ENCODE results near the gene GPR107.

Gene GPR107

GRCh38 chr9:130112538-130113151 lies 58.9 kb downstream of the GPR107 start:
- no peak for DNase-seq

GRCh38 chr9:130114741-130115140 lies 61.0 kb downstream of the GPR107 start:
- DNase-seq = no peak

- no peak for DNase-seq
Observed at GRCh38 chr9:130116346-130116745, 62.6 kb downstream of the GPR107 start.

- DNase-seq = no peak
Observed at GRCh38 chr9:130117376-130117775, 63.7 kb downstream of the GPR107 start.

GRCh38 chr9:130117816-130118632 lies 64.3 kb downstream of the GPR107 start:
- DNase-seq = no peak

- DNase-seq = no peak
Observed at GRCh38 chr9:130118841-130119518, 65.3 kb downstream of the GPR107 start.

DNA sequence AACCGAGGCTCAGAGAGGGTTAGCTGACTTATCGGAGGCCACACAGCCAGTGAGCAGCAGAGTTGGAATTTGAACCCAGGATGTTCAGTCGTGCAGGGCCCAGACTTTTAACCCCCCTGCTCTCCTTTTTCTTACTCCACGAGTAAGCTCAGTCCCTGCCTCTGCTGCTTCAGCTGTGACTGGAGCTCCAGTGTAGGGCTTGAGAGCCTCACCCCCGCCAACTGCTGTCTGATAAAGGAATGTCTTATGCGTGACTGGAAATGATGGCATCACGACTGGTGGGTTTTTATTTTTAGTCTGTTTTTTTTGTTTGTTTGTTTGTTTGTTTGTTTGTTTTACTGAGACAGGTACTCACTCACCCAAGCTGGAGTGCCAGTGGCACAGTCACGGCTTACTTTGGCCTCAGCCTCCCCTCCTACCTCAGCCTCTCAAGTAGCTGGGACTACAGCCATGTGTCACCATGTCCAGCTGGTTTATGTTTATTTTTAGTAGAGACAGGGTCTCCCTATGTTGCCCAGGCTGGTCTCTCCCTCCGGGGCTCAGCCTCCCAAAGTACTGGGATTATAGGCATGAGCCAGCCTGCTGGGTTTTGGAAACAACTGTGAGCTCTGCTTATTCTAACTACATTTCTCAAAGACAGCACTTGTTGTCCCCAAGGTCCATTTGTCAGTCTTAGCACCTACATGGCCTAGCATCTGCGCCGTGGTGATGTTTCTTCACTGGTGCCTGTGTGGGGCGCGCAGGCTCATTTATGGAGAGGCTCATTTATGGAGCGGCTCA lies 66.0 kb downstream of the GPR107 start:
- no peak for DNase-seq

DNA sequence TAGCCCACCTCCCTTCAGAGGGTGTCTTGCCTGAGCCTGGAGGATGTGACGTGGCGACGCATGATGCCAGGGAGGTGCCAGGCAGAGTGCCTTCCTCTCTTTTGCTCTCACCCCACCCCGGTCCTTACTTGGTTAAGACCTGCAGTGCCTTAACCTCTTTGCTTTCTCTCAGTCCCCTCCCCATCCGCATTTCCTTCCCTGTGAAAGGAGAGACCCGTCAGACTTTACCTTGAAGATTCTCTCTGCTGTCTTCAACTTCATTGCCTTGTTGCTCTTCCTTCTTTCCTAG lies 66.5 kb downstream of the GPR107 start:
- DNase-seq = no peak

GRCh38 chr9:130120832-130121231 lies 67.1 kb downstream of the GPR107 start:
- no peak for DNase-seq

DNA sequence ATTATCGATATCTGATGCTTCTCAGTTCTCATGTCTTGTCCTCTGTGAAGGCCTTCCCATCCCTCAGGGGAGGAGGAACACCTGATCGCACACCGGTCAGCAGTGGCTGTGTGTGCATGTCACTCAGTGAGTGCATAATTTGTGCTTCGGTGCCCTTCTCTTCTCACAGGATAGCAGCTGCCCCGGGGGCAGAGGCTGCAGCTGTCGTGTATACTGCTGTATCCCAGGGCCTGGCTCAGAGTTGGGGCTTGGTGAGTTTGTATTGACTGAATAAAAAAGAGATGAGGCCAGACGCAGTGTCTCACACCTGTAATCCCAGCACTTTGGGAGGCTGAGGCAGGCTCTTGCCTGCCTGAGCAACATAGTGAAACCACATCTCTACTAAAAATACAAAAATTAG lies 68.8 kb downstream of the GPR107 start:
- no peak for DNase-seq

DNA sequence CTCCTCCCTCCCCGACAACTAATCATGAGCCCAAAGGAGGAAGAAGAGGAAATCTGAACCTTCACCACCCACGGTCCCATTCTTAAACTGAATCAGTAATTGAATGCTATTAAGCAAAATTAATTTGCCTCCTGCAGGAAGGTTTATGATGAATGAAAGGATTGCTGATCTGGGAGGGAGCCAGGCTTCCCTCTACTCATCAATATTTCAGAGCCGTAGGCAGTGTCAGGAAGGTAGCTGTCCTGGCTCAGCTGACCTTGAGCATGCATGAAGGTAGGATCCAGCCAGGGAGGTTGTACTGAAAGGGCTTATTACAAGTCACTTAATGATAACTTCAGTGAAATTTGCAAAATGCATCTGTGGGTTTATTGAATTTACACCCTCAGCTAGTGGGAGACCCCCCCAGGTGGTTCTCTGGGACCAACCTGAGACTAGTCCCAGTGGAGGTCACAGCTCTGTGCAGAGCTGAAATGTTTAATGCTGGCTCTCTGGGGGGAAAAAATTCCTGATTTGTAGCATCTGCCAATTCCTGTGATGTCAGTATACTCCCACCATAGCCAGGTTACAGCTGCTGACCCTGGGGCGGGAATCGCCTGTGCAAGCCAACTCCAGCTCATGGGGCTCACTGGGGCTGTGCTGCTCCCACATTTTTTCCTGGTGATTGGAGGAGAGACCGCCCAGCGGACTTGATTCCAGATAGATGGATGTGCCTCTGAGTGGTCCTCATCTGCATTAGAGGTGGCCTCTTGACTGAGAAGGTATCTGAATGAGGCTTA lies 70.6 kb downstream of the GPR107 start:
- DNase-seq = no peak

- no peak for DNase-seq
Observed at GRCh38 chr9:130126721-130127433, 73.2 kb downstream of the GPR107 start.

DNA sequence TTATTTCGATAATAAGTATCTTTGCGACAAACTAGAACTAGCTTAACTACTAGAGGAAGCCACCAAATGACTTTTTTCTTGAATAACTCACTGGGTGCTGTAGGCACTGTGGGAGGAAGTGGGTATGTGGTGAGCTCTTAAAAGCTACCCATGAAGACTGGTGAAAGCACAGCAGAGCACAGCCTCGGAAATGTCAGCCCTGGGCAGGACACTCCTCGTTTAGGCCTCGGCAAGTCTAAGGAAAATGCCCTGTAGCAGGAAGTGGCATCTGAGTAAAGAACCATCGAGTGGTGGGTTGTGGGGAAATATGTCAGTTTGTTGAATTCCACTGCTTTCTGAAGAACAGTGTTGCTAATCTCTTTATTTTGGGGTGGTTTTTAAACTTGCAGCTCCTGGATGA lies 74.5 kb downstream of the GPR107 start:
- peak; percentile 42 to 78 for DNase-seq

- peak; percentile 52 to 87 for DNase-seq
Observed at GRCh38 chr9:130128733-130129431, 75.2 kb downstream of the GPR107 start.

- DNase-seq = no peak
Observed at GRCh38 chr9:130129432-130130061, 75.8 kb downstream of the GPR107 start.

DNA sequence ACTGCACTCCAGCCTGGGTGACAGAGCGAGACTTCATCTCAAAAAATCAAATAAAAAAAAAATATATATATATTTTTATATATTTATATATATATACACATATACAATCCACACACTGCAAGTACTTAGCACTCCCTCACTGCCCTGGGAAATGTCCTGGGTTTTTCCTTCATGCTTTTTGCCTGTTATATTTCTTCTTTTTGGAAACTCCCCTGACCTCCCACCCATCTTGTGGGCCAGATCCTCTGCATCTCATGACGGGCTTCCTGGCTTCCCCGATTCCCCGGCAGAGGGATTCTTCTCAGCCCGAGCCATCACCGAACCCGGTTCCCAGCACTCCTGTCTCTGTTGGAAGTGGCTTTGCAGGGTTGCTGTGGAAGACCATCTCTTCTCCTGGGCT lies 79.0 kb downstream of the GPR107 start:
- no peak for DNase-seq

DNA sequence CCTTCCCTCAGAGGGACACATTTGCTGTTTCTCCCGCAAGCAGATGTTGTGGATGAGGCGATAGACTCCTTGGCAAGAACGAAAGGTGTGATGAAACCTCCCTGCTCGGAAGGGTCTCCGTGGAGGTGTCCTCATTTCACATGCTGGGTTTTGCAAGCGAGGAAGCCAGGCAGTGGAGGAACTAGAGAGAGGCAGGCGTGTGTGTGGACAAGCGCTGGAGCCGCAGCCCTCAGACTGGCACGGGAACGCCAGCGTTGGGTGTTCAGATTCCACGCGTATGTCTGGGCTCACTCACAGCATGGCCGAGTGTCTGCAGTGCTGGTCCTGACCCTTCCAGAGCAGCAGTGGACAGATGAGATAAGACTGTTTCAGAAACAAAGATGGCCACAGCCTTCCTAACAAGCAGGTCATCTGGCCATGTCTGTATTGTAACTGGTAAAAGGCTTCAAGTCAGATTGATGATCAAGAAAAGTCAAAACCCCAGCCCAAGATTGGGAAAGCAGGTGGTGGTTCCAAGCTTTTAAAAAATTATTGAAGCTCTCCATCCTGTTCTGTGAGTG lies 83.5 kb downstream of the GPR107 start:
- no peak for DNase-seq

GRCh38 chr9:130137641-130138081 lies 84.0 kb downstream of the GPR107 start:
- DNase-seq = no peak

DNA sequence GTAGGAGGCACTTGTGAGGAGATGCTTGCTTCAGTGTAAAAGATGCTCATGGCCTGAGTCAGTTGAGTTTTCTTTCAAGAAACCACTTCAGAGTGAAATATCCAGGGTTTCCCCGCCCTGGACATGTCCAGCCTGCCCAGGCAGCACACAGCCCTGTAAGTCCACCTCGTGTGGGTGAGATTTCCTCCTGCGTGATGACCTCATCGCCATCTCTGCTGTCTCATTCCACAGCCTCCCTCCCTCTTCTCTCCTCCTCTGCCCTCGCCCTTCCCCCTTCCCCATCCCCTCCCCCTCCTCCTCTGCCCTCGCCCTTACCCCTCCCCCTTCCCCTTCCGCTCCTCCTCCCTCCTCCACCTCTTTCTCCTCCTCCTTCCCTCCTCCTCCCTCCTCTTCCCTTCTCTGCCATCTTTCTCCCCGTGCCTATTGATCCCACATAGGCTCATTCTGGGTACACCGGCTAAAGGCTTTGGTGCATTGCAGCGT lies 84.5 kb downstream of the GPR107 start:
- DNase-seq = no peak

- DNase-seq = no peak
Observed at GRCh38 chr9:130138791-130139190, 85.1 kb downstream of the GPR107 start.
